GM19324 (cell line): ENCODE results near the gene LRBA.

Experiments used
- ATAC-seq: cut with Tn5 transposase; IDR thresholded peaks from one replicate; pipeline ENCODE4 v1.9.1; 2021; ENCODE audit warnings: mild to moderate bottlenecking, moderate library complexity; ENCODE audit not compliant: unreplicated experiment, low FRiP score

LRBA gene

GRCh38 chr4:150888625-150889024 is 126.5 kb downstream of the LRBA start:
- no peak for ATAC-seq

- ATAC-seq: no peak
These were observed 126.9 kb downstream of the LRBA start for GRCh38 chr4:150888217-150888616.

GRCh38 chr4:150886597-150886996 is 128.5 kb downstream of the LRBA start:
- no peak for ATAC-seq

GRCh38 chr4:150884625-150885024 is 130.5 kb downstream of the LRBA start:
- no peak for ATAC-seq

GRCh38 chr4:150875367-150875766 is 139.7 kb downstream of the LRBA start:
- ATAC-seq: no peak

GRCh38 chr4:150874338-150875226 is 140.5 kb downstream of the LRBA start:
- no peak for ATAC-seq

GRCh38 chr4:150867148-150867547 is 147.9 kb downstream of the LRBA start:
- ATAC-seq: no peak

GRCh38 chr4:150863456-150863855 is 151.6 kb downstream of the LRBA start:
- ATAC-seq: no peak

- no peak for ATAC-seq
These were observed 152.3 kb downstream of the LRBA start for GRCh38 chr4:150862829-150863228.

- no peak for ATAC-seq
These were observed 155.6 kb downstream of the LRBA start for GRCh38 chr4:150859453-150859852.

GRCh38 chr4:150855981-150856510 is 159.0 kb downstream of the LRBA start:
- no peak for ATAC-seq

GRCh38 chr4:150854600-150854999 is 160.5 kb downstream of the LRBA start:
- ATAC-seq: no peak

- ATAC-seq: no peak
These were observed 161.2 kb downstream of the LRBA start for GRCh38 chr4:150853882-150854281.

- ATAC-seq: no peak
These were observed 162.9 kb downstream of the LRBA start for GRCh38 chr4:150852216-150852615.

GRCh38 chr4:150849016-150849415 is 166.1 kb downstream of the LRBA start:
- ATAC-seq: no peak

GRCh38 chr4:150828159-150828558 is 186.9 kb downstream of the LRBA start:
- ATAC-seq: peak; percentile 89

- ATAC-seq: no peak
These were observed 187.9 kb downstream of the LRBA start for GRCh38 chr4:150827226-150827625.

- no peak for ATAC-seq
These were observed 188.8 kb downstream of the LRBA start for GRCh38 chr4:150826306-150826705.

GRCh38 chr4:150822407-150822806 is 192.7 kb downstream of the LRBA start:
- no peak for ATAC-seq

GRCh38 chr4:150821641-150822040 is 193.4 kb downstream of the LRBA start:
- no peak for ATAC-seq

GRCh38 chr4:150820409-150820808 is 194.7 kb downstream of the LRBA start:
- no peak for ATAC-seq

- no peak for ATAC-seq
These were observed 196.4 kb downstream of the LRBA start for GRCh38 chr4:150818661-150819060.
